ENCODE results near the gene ANP32A. TPM values are rescaled to one million over a fixed set of nuclear protein-coding genes. Genes with fewer than 3 reads are reported as not detected.

Gene ANP32A
- total RNA-seq, 4 donors from 2014 or later: 35.5 to 60.4 (median 47.3) TPM

DNA sequence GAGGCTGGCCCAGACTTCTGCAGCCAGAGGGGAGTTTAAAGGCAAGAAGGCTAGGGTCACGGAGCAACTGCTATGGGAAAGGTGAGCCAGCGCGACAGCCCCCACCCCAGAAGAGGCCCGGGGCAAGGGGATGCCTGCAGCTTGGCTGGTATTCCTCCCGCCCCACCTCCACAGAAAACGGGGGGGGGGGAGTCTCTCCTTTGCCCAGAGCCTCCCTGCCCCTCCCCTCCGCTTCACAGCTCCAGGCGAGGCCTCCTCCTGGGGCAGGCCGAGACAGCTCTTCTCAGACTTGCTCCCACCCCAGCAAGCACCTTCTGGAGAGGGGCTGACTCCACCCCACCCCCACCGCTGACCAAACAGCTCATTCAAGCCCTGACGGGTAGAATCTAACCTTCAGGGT, 13.4 kb downstream of the ANP32A start:
- no peak for ATAC-seq (ENCODE audit: low FRiP score)
- TF ChIP-seq, protein P1, sequence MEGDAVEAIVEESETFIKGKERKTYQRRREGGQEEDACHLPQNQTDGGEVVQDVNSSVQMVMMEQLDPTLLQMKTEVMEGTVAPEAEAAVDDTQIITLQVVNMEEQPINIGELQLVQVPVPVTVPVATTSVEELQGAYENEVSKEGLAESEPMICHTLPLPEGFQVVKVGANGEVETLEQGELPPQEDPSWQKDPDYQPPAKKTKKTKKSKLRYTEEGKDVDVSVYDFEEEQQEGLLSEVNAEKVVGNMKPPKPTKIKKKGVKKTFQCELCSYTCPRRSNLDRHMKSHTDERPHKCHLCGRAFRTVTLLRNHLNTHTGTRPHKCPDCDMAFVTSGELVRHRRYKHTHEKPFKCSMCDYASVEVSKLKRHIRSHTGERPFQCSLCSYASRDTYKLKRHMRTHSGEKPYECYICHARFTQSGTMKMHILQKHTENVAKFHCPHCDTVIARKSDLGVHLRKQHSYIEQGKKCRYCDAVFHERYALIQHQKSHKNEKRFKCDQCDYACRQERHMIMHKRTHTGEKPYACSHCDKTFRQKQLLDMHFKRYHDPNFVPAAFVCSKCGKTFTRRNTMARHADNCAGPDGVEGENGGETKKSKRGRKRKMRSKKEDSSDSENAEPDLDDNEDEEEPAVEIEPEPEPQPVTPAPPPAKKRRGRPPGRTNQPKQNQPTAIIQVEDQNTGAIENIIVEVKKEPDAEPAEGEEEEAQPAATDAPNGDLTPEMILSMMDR (IDR thresholded peaks at IDR 0.05): no peak
- DNase-seq (ENCODE audit: low spot score): no peak

DNA sequence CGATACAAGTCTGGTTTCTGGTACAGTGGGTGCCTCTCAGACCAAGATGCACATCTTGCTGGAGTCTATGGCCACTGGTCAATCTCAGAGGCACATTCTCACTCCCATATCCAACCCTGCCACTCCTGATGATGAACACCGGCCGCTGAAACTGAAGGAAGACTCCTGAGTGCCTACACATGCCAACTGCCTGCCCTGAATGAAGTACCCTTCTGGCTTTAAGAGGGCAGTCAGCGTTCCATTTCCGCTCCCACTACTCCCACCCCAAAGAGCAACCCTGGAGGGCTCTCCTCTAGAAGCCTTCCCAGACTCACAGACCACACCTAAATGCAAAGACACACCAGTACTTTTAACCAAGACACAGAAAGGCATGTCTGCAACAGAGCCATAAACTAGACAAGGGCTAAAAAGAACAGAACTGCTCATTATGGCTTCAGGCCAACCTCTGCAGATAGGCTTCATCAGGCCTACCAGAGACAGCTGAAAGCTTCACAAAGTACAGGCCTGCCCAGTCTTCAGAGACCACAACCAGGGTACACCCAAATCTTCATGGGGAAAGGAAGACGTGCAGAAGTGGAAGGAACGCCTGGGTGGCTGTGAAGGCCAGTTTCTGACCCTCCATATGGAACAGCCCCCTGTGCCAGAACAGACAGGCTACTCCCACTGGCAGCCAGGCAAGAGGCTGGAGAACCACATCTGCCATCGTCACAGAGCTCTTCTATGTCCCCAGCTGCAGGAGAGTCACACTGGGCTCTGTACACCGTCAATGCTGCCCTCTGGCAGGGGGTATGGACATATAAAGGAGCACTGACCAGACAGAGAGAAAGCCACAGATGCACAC, 14.3 kb downstream of the ANP32A start:
- ATAC-seq (ENCODE audit: low FRiP score): no peak

DNA sequence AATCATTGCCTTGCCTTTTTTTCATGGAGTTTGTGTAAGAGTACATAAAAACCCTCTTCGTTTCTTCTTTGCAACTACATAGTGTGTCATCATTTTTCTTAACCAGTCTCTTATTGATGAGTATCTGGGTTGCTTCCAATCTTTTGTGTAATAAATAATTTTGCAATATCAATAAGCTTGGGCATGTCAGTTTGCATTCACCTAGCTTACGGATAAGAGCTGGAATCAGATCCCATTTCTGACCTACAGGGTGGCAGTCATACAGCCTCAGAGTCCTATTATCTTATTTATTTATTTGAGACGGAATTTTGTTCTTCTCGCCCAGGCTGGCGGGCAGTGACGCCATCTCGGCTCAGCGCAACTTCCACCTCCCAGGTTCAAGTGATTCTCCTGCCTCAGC, 18.3 kb downstream of the ANP32A start:
- TF ChIP-seq, protein P1 (IDR thresholded peaks at IDR 0.05): no peak
- no peak for ATAC-seq (ENCODE audit: low FRiP score)
- no peak for DNase-seq (ENCODE audit: low spot score)

More for the DNA sequence above, 14.3 kb downstream of the ANP32A start:
- no peak for DNase-seq (ENCODE audit: low spot score)
- TF ChIP-seq, protein P1 (IDR thresholded peaks at IDR 0.05): no peak

DNA sequence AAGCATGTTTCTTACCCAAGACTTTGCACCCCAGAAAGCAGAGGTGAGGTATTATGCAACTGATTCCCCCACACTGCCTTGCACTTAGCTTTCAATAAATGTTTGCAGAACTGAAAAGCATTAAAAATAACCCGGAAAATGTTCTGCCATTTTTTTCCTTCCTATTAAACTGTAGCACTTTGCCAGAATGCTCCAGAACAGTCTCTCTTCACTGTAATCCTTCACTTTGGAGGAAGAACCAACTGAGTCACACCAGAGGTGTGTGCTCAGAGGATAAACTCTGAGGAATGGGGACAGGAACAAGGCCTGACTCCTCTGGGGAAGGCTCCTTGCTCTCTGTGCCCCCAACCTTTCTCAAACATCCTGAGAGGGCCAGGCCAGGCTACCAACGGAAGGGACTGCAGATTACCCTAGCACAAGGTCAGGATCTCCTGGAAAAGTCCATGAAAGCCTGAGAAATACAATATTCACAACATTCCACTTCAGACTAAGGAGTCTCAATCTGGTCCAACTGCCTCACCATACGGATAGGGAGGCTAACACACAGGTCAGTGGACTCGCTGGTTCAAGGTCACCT, 19.0 kb downstream of the ANP32A start:
- TF ChIP-seq, protein P1 (IDR thresholded peaks at IDR 0.05): no peak
- DNase-seq (ENCODE audit: low spot score) (no peak), ATAC-seq (ENCODE audit: low FRiP score) (no peak)

DNA sequence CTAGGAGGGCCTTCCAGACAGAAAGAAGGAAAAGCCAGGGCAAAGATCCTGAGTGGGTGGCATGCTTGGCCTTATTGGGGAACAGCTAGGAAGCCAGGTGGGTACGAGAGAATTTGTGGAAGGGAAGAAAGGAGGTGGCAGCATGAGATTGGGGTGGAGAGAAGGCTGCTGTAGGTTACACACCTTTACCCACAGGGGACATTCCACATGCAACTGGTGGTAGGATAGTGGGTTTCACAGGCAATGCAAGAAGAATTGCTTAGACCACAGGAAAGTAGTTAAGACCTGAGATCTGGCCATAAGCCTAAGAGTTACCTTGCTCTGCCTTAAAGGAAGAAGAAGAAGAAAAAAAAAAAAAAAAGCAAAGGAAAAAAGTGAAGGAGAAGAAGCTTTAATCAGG, 19.8 kb downstream of the ANP32A start:
- TF ChIP-seq, protein P1 (IDR thresholded peaks at IDR 0.05): no peak
- no peak for DNase-seq (ENCODE audit: low spot score)
- ATAC-seq (ENCODE audit: low FRiP score): no peak

DNA sequence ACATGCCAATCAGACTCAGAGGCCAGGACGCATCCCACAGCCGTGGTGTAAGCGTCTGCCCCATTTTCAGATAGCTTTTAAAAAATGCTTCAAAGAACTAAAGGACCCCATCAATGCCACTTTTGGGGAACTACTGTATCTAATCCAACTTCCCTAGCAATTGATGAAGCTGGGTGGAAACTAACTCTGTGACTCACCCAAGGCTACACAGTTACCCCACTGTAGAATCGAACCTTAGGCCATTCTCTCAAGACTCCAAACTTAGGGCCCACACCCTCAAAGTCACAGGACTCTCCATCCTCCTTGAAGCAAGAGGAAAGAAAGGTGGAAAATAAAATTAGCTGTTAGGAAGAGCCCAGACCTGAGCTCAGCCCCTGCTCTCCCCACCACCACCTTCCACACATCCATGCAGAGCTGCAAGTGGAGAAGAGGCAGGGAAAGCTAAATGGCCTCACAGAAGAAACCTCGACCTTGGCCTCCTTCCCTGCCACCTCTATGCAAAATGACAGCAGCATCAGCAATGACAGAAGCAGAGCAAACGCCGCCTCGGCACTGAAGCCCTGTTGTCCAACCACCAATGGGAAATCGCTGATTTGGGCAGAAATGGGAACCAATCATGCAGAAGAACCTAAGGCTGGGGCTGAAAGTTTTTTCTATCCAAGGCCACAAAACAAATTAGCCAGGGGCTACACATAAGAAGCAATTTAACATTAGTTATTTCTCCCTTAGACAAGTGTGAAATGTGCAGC, 22.2 kb downstream of the ANP32A start:
- ATAC-seq (ENCODE audit: low FRiP score) (no peak), DNase-seq (ENCODE audit: low spot score) (no peak)
- TF ChIP-seq, protein P1 (IDR thresholded peaks at IDR 0.05): no peak

Measured in omental fat pad (tissue), 4 donors.